ENCODE results near the gene ABCG8.

The ABCG8 gene

DNA sequence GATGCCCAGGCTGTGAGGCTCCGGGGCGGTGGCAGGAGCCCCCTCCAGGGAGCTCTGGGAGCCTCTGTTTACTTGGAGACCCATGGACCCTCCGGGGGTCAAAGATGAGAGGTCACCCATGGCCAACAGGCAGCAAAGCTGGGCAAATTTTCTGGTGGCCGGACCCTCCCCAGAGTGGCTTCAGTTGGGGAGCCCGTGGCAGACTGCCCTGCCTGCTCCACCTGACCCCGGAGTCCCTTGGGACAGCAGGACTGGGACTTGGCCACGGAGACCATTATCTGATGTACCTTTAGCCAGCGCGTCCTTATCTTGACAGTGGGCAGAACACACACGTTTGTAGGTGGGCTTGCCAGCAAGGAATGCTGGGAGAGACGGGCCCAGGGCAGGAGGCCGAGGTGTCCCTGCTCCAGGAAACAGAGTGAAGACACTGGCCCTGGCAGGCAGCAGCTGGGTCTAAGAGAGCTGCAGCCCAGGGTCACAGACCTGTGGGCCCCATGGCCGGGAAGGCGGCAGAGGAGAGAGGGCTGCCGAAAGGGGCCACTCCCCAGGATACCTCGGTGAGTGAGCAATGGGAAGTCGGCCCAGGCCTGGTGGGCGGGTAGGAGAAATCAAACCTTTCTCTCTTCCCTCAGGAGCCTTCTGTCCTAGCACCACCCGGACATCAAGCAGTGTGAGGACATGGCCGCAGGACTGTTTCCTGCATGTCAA lies at the start of gene ABCG8, which contains the start of gene ABCG5:
Gene ABCG8 (plus strand): TSS at position 412 of the 708 bp plus-strand sequence. CDS start 83 bp downstream, at position 495.
Gene ABCG5 (minus strand): TSS at position 280 of the 708 bp plus-strand sequence. CDS start 160 bp downstream, at position 120.
- no peak for DNase-seq

DNA sequence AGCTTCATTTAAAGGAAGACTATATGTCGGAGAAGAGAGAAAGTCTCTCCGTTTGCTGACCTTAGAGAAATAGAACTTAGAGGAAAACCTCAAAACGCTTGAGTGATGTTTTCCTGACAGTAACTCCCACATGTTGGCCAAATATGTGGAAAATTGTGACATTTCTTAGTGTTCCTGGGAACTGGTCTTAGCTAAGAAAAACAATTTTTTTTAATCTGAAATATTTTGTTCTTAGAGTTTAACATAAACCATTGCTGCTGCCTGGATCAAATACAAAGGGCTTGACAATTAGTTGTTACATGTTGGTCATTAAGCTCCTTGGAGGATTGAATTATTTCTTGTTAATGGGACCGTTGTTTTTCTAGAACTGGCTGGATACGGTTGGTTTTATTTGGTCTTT lies 48.6 kb upstream of the ABCG8 start:
- DNase-seq: no peak

DNA sequence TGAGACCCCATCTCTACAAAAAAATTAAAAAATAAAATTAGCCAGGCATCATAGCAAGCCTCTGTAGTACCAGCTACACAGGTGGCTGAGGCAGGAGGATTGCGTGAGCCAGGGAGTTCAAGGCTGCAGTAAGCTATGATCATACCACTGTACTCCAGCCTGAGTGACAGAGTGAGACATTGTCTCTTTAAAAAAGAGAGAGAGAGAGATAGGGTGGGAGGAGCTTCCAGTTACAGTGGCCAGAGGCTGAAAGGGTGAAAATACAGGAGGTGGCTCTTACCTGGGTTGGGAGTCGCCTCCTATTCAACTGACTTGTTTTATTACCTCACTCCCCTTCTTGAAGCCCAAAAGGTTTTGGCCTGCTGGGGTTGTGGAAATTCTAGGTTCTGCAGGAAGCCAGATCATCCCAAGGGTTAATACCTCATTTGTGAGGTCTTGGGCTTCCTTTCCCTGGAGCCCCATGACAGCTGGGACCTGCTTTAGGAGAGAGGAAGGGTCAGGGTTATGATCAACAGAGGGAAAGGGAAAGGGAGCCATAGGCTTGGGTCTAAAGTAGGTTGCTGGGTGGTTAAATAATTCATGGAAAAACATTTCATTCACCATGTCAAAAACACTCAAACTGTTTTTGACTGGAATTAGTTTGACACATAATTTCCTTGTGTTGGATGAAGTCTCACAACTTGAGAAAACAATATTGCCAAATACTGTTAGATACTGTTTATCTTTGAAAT lies 47.6 kb upstream of the ABCG8 start:
- DNase-seq: no peak

GRCh38 chr2:43792653-43793052 lies 46.1 kb upstream of the ABCG8 start:
- no peak for DNase-seq

GRCh38 chr2:43794956-43795355 lies 43.8 kb upstream of the ABCG8 start:
- DNase-seq: no peak

GRCh38 chr2:43796206-43796605 lies 42.6 kb upstream of the ABCG8 start:
- no peak for DNase-seq

DNA sequence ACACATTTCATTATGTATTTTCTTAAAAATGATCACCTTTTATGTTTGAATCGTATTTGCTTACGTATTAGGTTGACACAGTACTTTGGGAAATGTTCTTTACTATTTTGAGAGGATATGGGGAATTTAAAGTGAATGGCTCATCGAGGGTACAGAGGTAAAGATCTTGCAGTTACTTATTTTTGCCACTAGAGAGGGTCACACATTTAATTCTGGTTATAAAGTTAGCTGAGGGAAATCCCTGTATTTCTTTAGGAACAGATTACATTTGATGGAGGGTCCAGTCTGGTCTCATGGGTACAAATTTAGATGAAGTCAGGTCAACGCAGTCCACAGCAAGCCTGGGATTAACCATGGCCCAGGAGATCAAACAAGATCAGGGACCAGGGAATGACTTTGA lies 40.5 kb upstream of the ABCG8 start:
- DNase-seq: no peak

DNA sequence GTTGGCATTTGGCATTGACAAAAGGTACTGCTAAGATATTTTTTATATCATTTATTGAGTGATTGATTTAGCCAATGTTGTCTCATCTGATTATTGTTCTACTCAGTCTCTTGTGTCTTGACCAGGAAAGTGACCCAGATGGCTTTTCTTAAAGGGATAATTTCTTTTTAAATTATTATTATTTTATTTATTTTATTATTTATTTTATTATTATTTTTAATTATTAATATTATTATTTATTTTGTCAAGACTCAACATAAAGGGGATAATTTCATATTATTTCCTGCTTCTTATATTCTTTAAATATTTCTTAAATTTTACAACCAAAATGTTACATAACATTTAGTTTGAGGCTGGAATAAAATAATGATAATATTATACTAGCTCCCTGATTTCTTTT lies 37.9 kb upstream of the ABCG8 start:
- DNase-seq: no peak

- no peak for DNase-seq
Measured at GRCh38 chr2:43802135-43802534, 36.6 kb upstream of the ABCG8 start.

- DNase-seq: no peak
Measured at GRCh38 chr2:43803113-43803512, 35.7 kb upstream of the ABCG8 start.

DNA sequence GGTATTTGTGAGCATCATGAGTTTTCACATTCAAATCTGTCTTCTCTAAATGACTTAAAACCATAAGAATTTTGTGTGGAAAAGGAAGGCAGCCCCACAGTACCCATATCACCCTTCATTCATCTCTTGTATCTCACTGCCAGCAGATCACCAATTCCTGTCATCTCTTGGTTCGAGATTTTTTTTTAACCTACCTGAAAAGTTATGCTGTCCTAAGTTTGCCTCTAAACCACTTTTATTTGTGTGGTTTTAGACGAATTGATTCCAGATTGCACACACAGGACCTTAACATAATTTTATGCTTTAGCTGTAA lies 32.1 kb upstream of the ABCG8 start:
- no peak for DNase-seq

- DNase-seq: no peak
Measured at GRCh38 chr2:43810452-43810851, 28.3 kb upstream of the ABCG8 start.

DNA sequence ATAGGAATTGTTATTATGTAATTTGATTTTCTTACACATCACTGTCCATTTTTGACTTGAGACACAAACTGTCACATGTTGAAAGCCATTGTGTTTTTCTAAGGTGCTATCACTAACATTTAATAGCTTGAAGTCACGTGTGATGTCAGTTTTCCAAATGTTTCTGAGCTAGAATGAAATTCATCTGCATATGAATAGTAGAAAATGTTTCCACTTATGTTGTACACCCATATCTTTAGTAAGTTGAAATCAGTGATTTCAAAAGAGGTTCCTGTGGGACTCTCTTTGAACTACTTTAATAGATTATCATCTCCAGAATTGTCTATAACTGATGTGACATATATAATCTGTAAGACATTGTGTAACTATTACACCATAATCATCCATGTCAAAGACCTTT lies 27.9 kb upstream of the ABCG8 start:
- DNase-seq: no peak

- no peak for DNase-seq
Measured at GRCh38 chr2:43812006-43812405, 26.8 kb upstream of the ABCG8 start.

GRCh38 chr2:43812947-43813346 lies 25.8 kb upstream of the ABCG8 start:
- no peak for DNase-seq

DNA sequence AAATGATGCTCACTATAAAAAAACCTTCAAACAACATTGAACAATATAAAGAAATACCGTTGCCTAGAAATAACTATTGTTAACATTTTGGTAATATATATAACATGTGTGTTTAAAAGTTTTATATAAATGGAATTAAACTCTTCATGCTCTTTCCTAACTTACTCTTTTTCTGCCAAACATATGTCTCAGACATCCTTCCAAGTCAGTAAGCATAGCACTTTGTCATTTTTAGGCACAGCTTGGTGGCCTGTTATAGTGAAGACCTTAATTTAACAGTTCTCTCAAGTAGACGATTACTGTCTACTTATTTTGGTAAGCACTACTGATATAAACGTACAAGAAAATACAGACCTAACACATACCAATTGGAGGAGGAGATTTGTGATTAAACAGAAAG lies 24.1 kb upstream of the ABCG8 start:
- DNase-seq: no peak

GRCh38 chr2:43818761-43819160 lies 20.0 kb upstream of the ABCG8 start:
- DNase-seq: peak; percentile 83

- DNase-seq: peak; percentile 5
Measured at GRCh38 chr2:43819491-43820163, 19.1 kb upstream of the ABCG8 start.

DNA sequence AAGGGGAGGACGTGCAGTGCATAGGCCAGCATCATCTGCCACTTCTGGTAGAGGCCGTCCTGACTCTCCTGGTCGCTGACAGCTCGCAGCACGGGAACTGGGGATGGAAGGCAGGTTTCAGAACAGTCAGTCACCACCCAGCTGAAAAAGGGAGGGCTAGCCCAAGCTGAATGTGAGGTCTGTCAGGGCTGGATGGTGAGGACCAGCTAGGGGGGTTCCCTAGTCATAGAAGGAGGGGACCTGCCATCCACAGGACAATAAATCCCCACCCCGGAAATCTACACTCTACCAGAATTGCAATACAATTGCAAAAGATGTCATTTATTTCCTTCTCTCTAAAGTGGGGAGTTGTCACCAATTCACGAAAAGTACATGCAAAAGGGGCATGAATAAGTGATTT lies 15.9 kb upstream of the ABCG8 start:
- DNase-seq: no peak

- DNase-seq: no peak
Measured at GRCh38 chr2:43823751-43824150, 15.0 kb upstream of the ABCG8 start.

GRCh38 chr2:43824512-43824911 lies 14.3 kb upstream of the ABCG8 start:
- DNase-seq: no peak

GRCh38 chr2:43824951-43825493 lies 13.7 kb upstream of the ABCG8 start:
- no peak for DNase-seq

DNA sequence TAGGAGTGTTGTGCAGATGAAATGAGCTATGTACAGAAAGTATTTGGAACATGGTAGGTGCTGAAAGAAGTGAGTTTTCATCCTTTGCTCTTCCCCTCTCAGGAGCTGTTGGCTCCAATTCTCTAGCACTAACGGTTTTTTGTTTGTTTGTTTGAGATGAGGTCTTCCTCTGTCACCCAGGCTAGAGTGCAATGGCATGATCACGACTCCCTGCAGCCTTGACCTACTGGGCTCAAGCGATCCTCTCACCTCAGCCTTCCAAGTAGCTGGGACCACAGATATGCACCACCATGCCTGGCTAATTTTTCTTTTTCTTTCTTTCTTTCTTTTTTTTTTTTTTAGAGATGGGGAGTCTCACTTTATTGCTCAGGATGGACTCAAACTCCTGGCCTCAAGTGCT lies 12.9 kb upstream of the ABCG8 start:
- DNase-seq: no peak
